Esophagus squamous epithelium (tissue), 5 donors: Measurements from ENCODE around the gene PLEKHN1. TPM values are rescaled to one million over a fixed set of nuclear protein-coding genes. Genes with fewer than 3 reads are reported as not detected.

Experiments used
- DNase-seq: peaks from one replicate; lab custom pipeline; 2025; lab: John Stamatoyannopoulos, UW
- H3K27ac ChIP-seq, 4 donors: fragments of 200-600 bp; sonication (generic); one replicate each; pipeline ENCODE4 v1.5.1; 2016 to 2019; ENCODE audit warnings: mild to moderate bottlenecking in 1 of 4
- H3K27me3 ChIP-seq, 4 donors: fragments of 200-600 bp; sonication (generic); 1 replicate in 3 of 4; 2 replicates in 1 of 4; pipeline versions ENCODE4 v1.5.1 to v1.6.0; 2017 to 2021; ENCODE audit warnings: antibody characterized with exemption in 1 of 4
- H3K36me3 ChIP-seq, 3 donors: fragments of 200-600 bp; sonication (generic); one replicate each; pipeline ENCODE4 v1.5.1; 2016 to 2019
- H3K4me1 ChIP-seq, 3 donors: fragments of 200-600 bp; sonication (generic); one replicate each; pipeline ENCODE4 v1.5.1; 2017 to 2019
- H3K4me3 ChIP-seq, 4 donors: fragments of 200-600 bp; sonication (generic); 1 replicate in 3 of 4; 2 replicates in 1 of 4; pipeline ENCODE4 v1.5.1; 2016 to 2019; ENCODE audit warnings: mild to moderate bottlenecking in 2 of 4, moderate library complexity in 1 of 4
- H3K9me3 ChIP-seq, 3 donors: fragments of 200-600 bp; sonication (generic); one replicate each; pipeline ENCODE4 v1.5.1; 2016 to 2019
- POLR2A ChIP-seq, 4 donors: fragments of 450-650 bp; IDR thresholded peaks; one replicate each; pipeline ENCODE4 v1.6.1; 2017; ENCODE audit warnings: antibody characterized with exemption in 4 of 4, mild to moderate bottlenecking in 4 of 4, moderate library complexity in 3 of 4
- WGBS, 2 donors: methylation state at CpG; one replicate each; pipeline ENCODE4 v1.1.5; 2018; 5-methylcytosine and 5-hydroxymethylcytosine counted together
- intact Hi-C: fragments of 100-400 bp; cut with DNase I; formaldehyde crosslinking; loops from one replicate; pipeline ENCODE4 v1.15.0; 2022
- total RNA-seq, 4 donors: library from RNA; depleted of rRNA; stranded (reverse); fragments of >200 nt; gene quantifications; one replicate each; pipeline ENCODE4 v1.1.0, GENCODE V29; 2016
- TF ChIP-seq, protein P1 (sequence below), 6 experiments: fragments of 450-650 bp in 4 of 6; fragments of 200-600 bp in 2 of 6; sonication (generic) in 2 of 6; IDR thresholded peaks; one replicate each; pipeline ENCODE4 v1.5.1; 2016 to 2019; ENCODE audit warnings: antibody characterized with exemption in 6 of 6, mild to moderate bottlenecking in 4 of 6, moderate library complexity in 4 of 6
- donor health status: DM: yes; HTN: yes; CAD: no.

Gene PLEKHN1
- total RNA-seq, 4 donors from 2014 or later, result 16.8 to 39.6 (median 23.4) TPM

- Histone ChIP-seq H3K36me3 (peaks cover 72 to 96% (median 79%) of the 10 kb centered on the region in 3 donors), H3K4me3 (no peak overlapping the region), H3K9me3 (no peaks in the 10 kb centered on the region), H3K4me1 (peaks cover 4 to 12% (median 9%) of the 10 kb centered on the region in 3 donors), H3K27ac (no peak overlapping the region), H3K27me3 (no peaks in the 10 kb centered on the region)
- 83% methylated on average over 4 of the region's 7 CpGs; no CpG with 5 or more reads in 1 of the 2 donors for WGBS, 2 donors
- TF ChIP-seq, protein P1, sequence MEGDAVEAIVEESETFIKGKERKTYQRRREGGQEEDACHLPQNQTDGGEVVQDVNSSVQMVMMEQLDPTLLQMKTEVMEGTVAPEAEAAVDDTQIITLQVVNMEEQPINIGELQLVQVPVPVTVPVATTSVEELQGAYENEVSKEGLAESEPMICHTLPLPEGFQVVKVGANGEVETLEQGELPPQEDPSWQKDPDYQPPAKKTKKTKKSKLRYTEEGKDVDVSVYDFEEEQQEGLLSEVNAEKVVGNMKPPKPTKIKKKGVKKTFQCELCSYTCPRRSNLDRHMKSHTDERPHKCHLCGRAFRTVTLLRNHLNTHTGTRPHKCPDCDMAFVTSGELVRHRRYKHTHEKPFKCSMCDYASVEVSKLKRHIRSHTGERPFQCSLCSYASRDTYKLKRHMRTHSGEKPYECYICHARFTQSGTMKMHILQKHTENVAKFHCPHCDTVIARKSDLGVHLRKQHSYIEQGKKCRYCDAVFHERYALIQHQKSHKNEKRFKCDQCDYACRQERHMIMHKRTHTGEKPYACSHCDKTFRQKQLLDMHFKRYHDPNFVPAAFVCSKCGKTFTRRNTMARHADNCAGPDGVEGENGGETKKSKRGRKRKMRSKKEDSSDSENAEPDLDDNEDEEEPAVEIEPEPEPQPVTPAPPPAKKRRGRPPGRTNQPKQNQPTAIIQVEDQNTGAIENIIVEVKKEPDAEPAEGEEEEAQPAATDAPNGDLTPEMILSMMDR (IDR thresholded peaks at IDR 0.05), result no peak
- TF ChIP-seq POLR2A (IDR thresholded peaks at IDR 0.05), result no peak
- intact Hi-C loops, result no loop called here
- no peak for DNase-seq
Observed at GRCh38 chr1:952603-953002, 13.7 kb upstream of the PLEKHN1 start.

- TF ChIP-seq POLR2A (IDR thresholded peaks at IDR 0.05), result no peak
- TF ChIP-seq, protein P1 (IDR thresholded peaks at IDR 0.05), result no peak
- peaks cover 65 to 85% (median 68%) of the 10 kb centered on the region in 3 donors for H3K36me3 ChIP-seq
- H3K27ac ChIP-seq, result no peak overlapping the region
- H3K4me1 ChIP-seq, result peaks cover 13 to 24% (median 19%) of the 10 kb centered on the region in 3 donors
- no peaks in the 10 kb centered on the region for H3K27me3 ChIP-seq
- DNase-seq, result no peak
- no peaks in the 10 kb centered on the region for H3K9me3 ChIP-seq
- 81 to 100% methylated on average over 2 to 12 of the region's 32 CpGs for WGBS, 2 donors
- no peak overlapping the region for H3K4me3 ChIP-seq
- intact Hi-C loops, result no loop called here
Observed at GRCh38 chr1:953524-954320, 12.6 kb upstream of the PLEKHN1 start.

DNA sequence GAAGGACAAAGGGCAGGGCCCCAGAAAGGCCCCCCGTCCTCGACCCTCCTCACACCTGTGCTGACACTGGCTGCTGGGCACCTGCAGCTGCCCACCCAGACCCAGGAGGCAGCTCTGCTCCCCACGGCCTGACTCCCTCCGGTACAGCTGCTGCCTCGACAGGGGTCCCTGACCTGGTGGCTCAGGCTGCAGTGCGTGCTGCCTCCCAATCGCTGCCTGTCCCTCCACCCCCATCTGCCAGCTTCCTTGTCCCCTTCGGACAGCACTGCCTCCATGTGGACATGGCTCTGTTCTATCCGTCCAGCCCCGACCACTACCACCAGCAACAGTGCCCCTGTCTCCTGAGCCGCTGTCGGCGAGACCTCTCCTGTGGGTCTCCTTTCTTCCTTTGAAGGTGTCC is 11.4 kb upstream of the PLEKHN1 start:
- Histone ChIP-seq H3K36me3 (peaks cover 57 to 73% (median 60%) of the 10 kb centered on the region in 3 donors), H3K4me1 (peaks cover 18 to 32% (median 26%) of the 10 kb centered on the region in 3 donors), H3K4me3 (no peak overlapping the region), H3K27ac (no peak overlapping the region), H3K9me3 (no peaks in the 10 kb centered on the region), H3K27me3 (peaks cover 0 to 6% (median 0%) of the 10 kb centered on the region in 4 donors)
- TF ChIP-seq, protein P1 (IDR thresholded peaks at IDR 0.05), result no peak
- TF ChIP-seq POLR2A (IDR thresholded peaks at IDR 0.05), result no peak
- no peak for DNase-seq
- intact Hi-C loops, result no loop called here
- WGBS, 2 donors, result 88 to 90% methylated on average over 12 to 13 of the region's 13 CpGs

DNA sequence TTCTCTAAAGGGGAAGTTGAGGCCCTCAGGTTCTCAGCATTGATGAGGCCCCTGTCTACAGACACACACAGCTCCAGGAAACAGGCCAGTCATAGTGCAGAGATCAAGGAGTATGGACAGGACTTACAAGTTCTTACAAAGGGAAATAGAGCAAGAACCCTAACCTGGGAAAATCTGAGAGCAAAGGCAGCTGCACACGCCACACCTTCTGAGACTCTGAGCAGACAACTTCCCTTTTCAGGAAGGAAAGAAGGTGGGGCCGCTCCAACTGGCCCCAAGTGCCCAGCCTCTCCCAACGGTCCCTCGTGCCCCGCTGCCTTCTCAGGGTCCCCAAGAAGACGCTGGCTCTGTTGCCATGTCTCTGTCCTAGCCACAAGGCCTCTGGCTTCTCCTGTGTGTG is 10.8 kb upstream of the PLEKHN1 start:
- no peak overlapping the region for H3K4me3 ChIP-seq
- peaks cover 22 to 36% (median 29%) of the 10 kb centered on the region in 3 donors for H3K4me1 ChIP-seq
- intact Hi-C loops, result no loop called here
- H3K27me3 ChIP-seq, result peaks cover 0 to 6% (median 0%) of the 10 kb centered on the region in 4 donors
- WGBS, 2 donors, result 77 to 82% methylated on average over 6 of the region's 6 CpGs
- TF ChIP-seq, protein P1 (IDR thresholded peaks at IDR 0.05), result no peak
- no peak for TF ChIP-seq POLR2A (IDR thresholded peaks at IDR 0.05)
- DNase-seq, result no peak
- H3K36me3 ChIP-seq, result peaks cover 57 to 68% (median 58%) of the 10 kb centered on the region in 3 donors
- no peaks in the 10 kb centered on the region for H3K9me3 ChIP-seq
- no peak overlapping the region for H3K27ac ChIP-seq

DNA sequence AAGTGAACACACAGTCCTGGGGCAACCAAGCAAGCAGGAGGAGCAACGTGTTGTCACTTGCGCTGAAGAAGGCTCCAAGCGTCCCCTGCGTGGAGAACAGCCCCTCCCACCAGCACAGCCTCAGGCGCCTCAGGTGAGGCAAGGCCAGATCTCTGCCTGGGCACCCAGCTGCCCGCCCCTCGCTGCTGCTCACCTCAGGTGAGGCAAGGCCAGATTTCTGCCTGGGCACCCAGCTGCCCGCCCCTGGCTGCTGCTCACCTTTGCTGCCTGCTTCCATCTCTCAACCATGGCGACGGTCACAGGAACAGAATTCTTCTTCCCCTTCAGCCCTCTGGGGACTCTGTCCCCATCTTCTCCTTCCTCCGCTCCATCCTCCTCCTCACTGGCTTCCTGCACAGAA is 9.6 kb upstream of the PLEKHN1 start:
- Histone ChIP-seq H3K4me1 (peaks cover 26 to 45% (median 35%) of the 10 kb centered on the region in 3 donors), H3K36me3 (peaks cover 49 to 57% (median 51%) of the 10 kb centered on the region in 3 donors), H3K4me3 (no peak overlapping the region), H3K27ac (no peak overlapping the region), H3K9me3 (no peaks in the 10 kb centered on the region), H3K27me3 (peaks cover 0 to 6% (median 0%) of the 10 kb centered on the region in 4 donors)
- 72 to 92% methylated on average over 4 of the region's 11 CpGs for WGBS, 2 donors
- intact Hi-C loops, result no loop called here
- TF ChIP-seq, protein P1 (IDR thresholded peaks at IDR 0.05), result no peak
- TF ChIP-seq POLR2A (IDR thresholded peaks at IDR 0.05), result no peak
- no peak for DNase-seq
